ENCODE measurements around the gene FABP6. TPM values are rescaled to one million over a fixed set of nuclear protein-coding genes. Genes with fewer than 3 reads are reported as not detected.

The FABP6 gene
- total RNA-seq, 1 experiment from 2014 or later, result 0.52 TPM

- ChIA-PET POLR2A (ENCODE audit: low non-redundant PET) (no interaction called here), CTCF (no interaction called here)
- H3K4me1 ChIP-seq (ENCODE audit: insufficient read depth, low read length, poor library complexity, severe bottlenecking), result peaks cover 1% of the 10 kb centered on the region
- no peak overlapping the region for H3K4me3 ChIP-seq (ENCODE audit: low read depth, low read length, poor library complexity, severe bottlenecking)
- no peak for TF ChIP-seq EZH2 (IDR thresholded peaks at IDR 0.05; ENCODE audit: borderline replicate concordance, low read depth, low read length, poor library complexity, severe bottlenecking)
- TF ChIP-seq CTCF (conservative IDR thresholded peaks at IDR 0.05; ENCODE audit: low read depth, low read length), result no peak
- no peak for DNase-seq (ENCODE audit: low spot score)
- no peaks in the 10 kb centered on the region for H3K9me3 ChIP-seq (ENCODE audit: low read depth, low read length, poor library complexity, severe bottlenecking)
- no peaks in the 10 kb centered on the region for H3K36me3 ChIP-seq (ENCODE audit: insufficient read depth, low read length, poor library complexity, severe bottlenecking)
- no peaks in the 10 kb centered on the region for H3K27me3 ChIP-seq (replicated peaks; ENCODE audit: insufficient read depth, low read depth, low read length, poor library complexity)
- no TSS peak for BruUV-seq (replicated peaks)
- H3K27ac ChIP-seq (ENCODE audit: low read depth, low read length, poor library complexity, severe bottlenecking), result no peak overlapping the region
- intact Hi-C loops (cut with micrococcal nuclease; ENCODE audit: unreplicated experiment), result no loop called here
These were observed 46.2 kb upstream of the FABP6 start for GRCh38 chr5:160183075-160183474.

GRCh38 chr5:160185626-160186360 lies 43.5 kb upstream of the FABP6 start:
- Histone ChIP-seq H3K27ac (ENCODE audit: low read depth, low read length, poor library complexity, severe bottlenecking) (no peak overlapping the region), H3K9me3 (ENCODE audit: low read depth, low read length, poor library complexity, severe bottlenecking) (no peaks in the 10 kb centered on the region), H3K4me3 (ENCODE audit: low read depth, low read length, poor library complexity, severe bottlenecking) (no peak overlapping the region), H3K4me1 (ENCODE audit: insufficient read depth, low read length, poor library complexity, severe bottlenecking) (peaks cover 10% of the 10 kb centered on the region), H3K36me3 (ENCODE audit: insufficient read depth, low read length, poor library complexity, severe bottlenecking) (no peaks in the 10 kb centered on the region), H3K27me3 (replicated peaks; ENCODE audit: insufficient read depth, low read depth, low read length, poor library complexity) (no peaks in the 10 kb centered on the region)
- TF ChIP-seq EZH2 (IDR thresholded peaks at IDR 0.05; ENCODE audit: borderline replicate concordance, low read depth, low read length, poor library complexity, severe bottlenecking), result no peak
- TF ChIP-seq CTCF (conservative IDR thresholded peaks at IDR 0.05; ENCODE audit: low read depth, low read length), result no peak
- no peak for DNase-seq (ENCODE audit: low spot score)
- intact Hi-C loops (cut with micrococcal nuclease; ENCODE audit: unreplicated experiment), result no loop called here
- ChIA-PET POLR2A (ENCODE audit: low non-redundant PET) (no interaction called here), CTCF (no interaction called here)
- no TSS peak for BruUV-seq (replicated peaks)

GRCh38 chr5:160186480-160186879 lies 42.8 kb upstream of the FABP6 start:
- POLR2A ChIA-PET (ENCODE audit: low non-redundant PET), result no interaction called here
- intact Hi-C loops (cut with micrococcal nuclease; ENCODE audit: unreplicated experiment), result no loop called here

More at GRCh38 chr5:160186480-160186879, 42.8 kb upstream of the FABP6 start:
- no peak for DNase-seq (ENCODE audit: low spot score)
- no peaks in the 10 kb centered on the region for H3K27me3 ChIP-seq (replicated peaks; ENCODE audit: insufficient read depth, low read depth, low read length, poor library complexity)
- CTCF ChIA-PET, result no interaction called here
- TF ChIP-seq CTCF (conservative IDR thresholded peaks at IDR 0.05; ENCODE audit: low read depth, low read length) (no peak), EZH2 (IDR thresholded peaks at IDR 0.05; ENCODE audit: borderline replicate concordance, low read depth, low read length, poor library complexity, severe bottlenecking) (no peak)
- no TSS peak for BruUV-seq (replicated peaks)
- H3K9me3 ChIP-seq (ENCODE audit: low read depth, low read length, poor library complexity, severe bottlenecking), result no peaks in the 10 kb centered on the region
- H3K4me1 ChIP-seq (ENCODE audit: insufficient read depth, low read length, poor library complexity, severe bottlenecking), result peaks cover 10% of the 10 kb centered on the region
- no peak overlapping the region for H3K4me3 ChIP-seq (ENCODE audit: low read depth, low read length, poor library complexity, severe bottlenecking)
- no peaks in the 10 kb centered on the region for H3K36me3 ChIP-seq (ENCODE audit: insufficient read depth, low read length, poor library complexity, severe bottlenecking)
- no peak overlapping the region for H3K27ac ChIP-seq (ENCODE audit: low read depth, low read length, poor library complexity, severe bottlenecking)
